H1 (cell line): ENCODE measurements around the gene VPS13C. TPM values are rescaled to one million over a fixed set of nuclear protein-coding genes. Genes with fewer than 3 reads are reported as not detected.

Experiments used
- CTCF ChIA-PET: fragments of 300-600 bp; sonication (Branson Sonifier 250); formaldehyde crosslinking; loops from one replicate; lab custom pipeline; 2021; ENCODE audit not compliant: partially characterized antibody; lab: Charles Lee
- POLR2A ChIA-PET: fragments of 300-600 bp; sonication (Branson Sonifier 250); formaldehyde crosslinking; loops from one replicate; lab custom pipeline; 2021; ENCODE audit warnings: inconsistent platforms; ENCODE audit not compliant: partially characterized antibody; lab: Charles Lee
- DNase-seq, 2 experiments: peaks; one replicate each; pipeline versions ENCODE4 v3.0.0 to v3.0.0-alpha.2; 2010 to 2022; ENCODE audit warnings: low spot score in 2 of 2, low read depth in 1 of 2, mixed read lengths in 1 of 2
- FAIRE-seq: peaks from 2 replicates; lab custom pipeline; 2011; peaks lifted over from hg19 to GRCh38; lab: Jason Lieb, UNC
- H2AFZ ChIP-seq: 2 replicates; pipeline ENCODE4 v1.8.1; 2012; ENCODE audit warnings: low read length, inconsistent platforms
- H2AK5ac ChIP-seq: 2 replicates; pipeline ENCODE4 v1.6.1; 2013; ENCODE audit warnings: low read depth, low read length
- H2BK120ac ChIP-seq: replicated peaks from 2 replicates; pipeline ENCODE3; 2013; ENCODE audit warnings: low read depth, low read length, inconsistent platforms
- H2BK12ac ChIP-seq: 2 replicates; pipeline ENCODE4 v1.6.1; 2013; ENCODE audit warnings: low read depth, low read length
- H2BK15ac ChIP-seq: 2 replicates; pipeline ENCODE4 v1.6.1; 2013; ENCODE audit warnings: low read length
- H2BK20ac ChIP-seq: 2 replicates; pipeline ENCODE4 v1.6.1; 2013; ENCODE audit warnings: low read length
- H2BK5ac ChIP-seq: 2 replicates; pipeline ENCODE4 v1.6.1; 2013; ENCODE audit warnings: low read depth, low read length
- H3K14ac ChIP-seq: 2 replicates; pipeline ENCODE4 v1.6.1; 2013; ENCODE audit warnings: inconsistent platforms; ENCODE audit not compliant: insufficient read length
- H3K18ac ChIP-seq: 2 replicates; pipeline ENCODE4 v1.6.1; 2013; ENCODE audit warnings: low read length; ENCODE audit errors: extremely low read depth
- H3K23ac ChIP-seq: 2 replicates; pipeline ENCODE4 v1.6.1; 2013; ENCODE audit warnings: inconsistent platforms; ENCODE audit not compliant: insufficient read length
- H3K23me2 ChIP-seq: 2 replicates; pipeline ENCODE4 v1.6.1; 2013; ENCODE audit warnings: low read depth, low read length
- H3K27ac ChIP-seq: 2 replicates; pipeline ENCODE4 v1.6.1; 2011; ENCODE audit warnings: low read depth, low read length, inconsistent platforms
- H3K27me3 ChIP-seq, 4 experiments: replicated peaks in 1 of 4; 1 replicate in 1 of 4; 2 replicates in 3 of 4; pipeline versions ENCODE4 v1.6.1 to v1.8.1; 2011 to 2013; ENCODE audit warnings: low read length in 3 of 4, mild to moderate bottlenecking in 3 of 4, inconsistent platforms in 2 of 4, mixed read lengths in 2 of 4, moderate library complexity in 1 of 4; ENCODE audit not compliant: control insufficient read depth in 3 of 4, insufficient read depth in 3 of 4; ENCODE audit errors: extremely low read depth in 1 of 4
- H3K36me3 ChIP-seq, 4 experiments: 2 replicates each; pipeline versions ENCODE4 v1.6.1 to v1.8.1; 2011 to 2013; ENCODE audit warnings: mild to moderate bottlenecking in 4 of 4, low read length in 3 of 4, moderate library complexity in 2 of 4, control low read depth in 1 of 4, inconsistent platforms in 1 of 4; ENCODE audit not compliant: insufficient read depth in 4 of 4, control insufficient read depth in 2 of 4
- H3K4ac ChIP-seq: replicated peaks from 2 replicates; pipeline ENCODE3; 2013; ENCODE audit warnings: low read length, low read depth, mixed read lengths, inconsistent platforms; ENCODE audit not compliant: insufficient read length
- H3K4me1 ChIP-seq, 4 experiments: replicated peaks in 1 of 4; 1 replicate in 1 of 4; 2 replicates in 3 of 4; pipeline versions ENCODE4 v1.6.1 to v1.8.1; 2011 to 2013; ENCODE audit warnings: low read length in 3 of 4, inconsistent platforms in 2 of 4, mixed read lengths in 1 of 4; ENCODE audit not compliant: insufficient read depth in 4 of 4, control insufficient read depth in 3 of 4
- H3K4me2 ChIP-seq, 2 experiments: 2 replicates each; pipeline versions ENCODE4 v1.6.1 to v1.8.1; 2011 to 2013; ENCODE audit warnings: low read depth in 2 of 2, low read length in 2 of 2, control low read depth in 1 of 2, inconsistent platforms in 1 of 2, mild to moderate bottlenecking in 1 of 2; ENCODE audit not compliant: insufficient read depth in 1 of 2
- H3K4me3 ChIP-seq, 4 experiments: fragments of 200-600, 300-600 bp in 1 of 4; sonication (generic), shearing (Covaris generic), sonication (Bioruptor Twin) in 1 of 4; 2 replicates each; pipeline versions ENCODE4 v1.5.1 to v1.8.1; 2011 to 2016; ENCODE audit warnings: low read length in 4 of 4, low read depth in 3 of 4, control low read depth in 2 of 4, inconsistent platforms in 2 of 4, mild to moderate bottlenecking in 2 of 4, mixed read lengths in 1 of 4, moderate library complexity in 1 of 4; ENCODE audit not compliant: insufficient read depth in 2 of 4; ENCODE audit errors: extremely low read depth in 1 of 4
- H3K56ac ChIP-seq: replicated peaks from 2 replicates; pipeline ENCODE3; 2013; ENCODE audit warnings: low read depth, mild to moderate bottlenecking, mixed read lengths, low read length, inconsistent platforms; ENCODE audit not compliant: insufficient read length
- H3K79me1 ChIP-seq: 2 replicates; pipeline ENCODE4 v1.6.1; 2013; ENCODE audit warnings: low read depth, low read length, control low read depth
- H3K79me2 ChIP-seq, 2 experiments: 2 replicates each; pipeline versions ENCODE4 v1.6.1 to v1.8.1; 2012 to 2013; ENCODE audit warnings: low read length in 2 of 2, mild to moderate bottlenecking in 2 of 2, inconsistent platforms in 1 of 2; ENCODE audit not compliant: insufficient read depth in 2 of 2, control insufficient read depth in 1 of 2
- H3K9ac ChIP-seq, 4 experiments: replicated peaks in 1 of 4; 1 replicate in 1 of 4; 2 replicates in 3 of 4; pipeline versions ENCODE4 v1.6.1 to v1.8.1; 2011 to 2013; ENCODE audit warnings: low read depth in 3 of 4, low read length in 3 of 4, control low read depth in 2 of 4, mild to moderate bottlenecking in 2 of 4, moderate library complexity in 2 of 4, inconsistent platforms in 1 of 4; ENCODE audit errors: extremely low read depth in 1 of 4
- H3K9me3 ChIP-seq, 2 experiments: 2 replicates each; pipeline versions ENCODE4 v1.6.1 to v1.8.1; 2012 to 2013; ENCODE audit warnings: mild to moderate bottlenecking in 2 of 2, moderate library complexity in 2 of 2, control low read depth in 1 of 2, inconsistent platforms in 1 of 2, low read depth in 1 of 2, low read length in 1 of 2, mixed read lengths in 1 of 2; ENCODE audit not compliant: insufficient read depth in 2 of 2
- H4K20me1 ChIP-seq, 2 experiments: replicated peaks in 1 of 2; 2 replicates each; pipeline versions ENCODE3 to v1.8.1; 2011 to 2013; ENCODE audit warnings: inconsistent platforms in 2 of 2, low read length in 2 of 2, mild to moderate bottlenecking in 1 of 2; ENCODE audit not compliant: insufficient read depth in 2 of 2, control insufficient read depth in 1 of 2
- H4K5ac ChIP-seq: 2 replicates; pipeline ENCODE4 v1.6.1; 2013; ENCODE audit warnings: low read length, low read depth, mixed read lengths, inconsistent platforms; ENCODE audit not compliant: insufficient read length
- H4K8ac ChIP-seq: 2 replicates; pipeline ENCODE4 v1.8.0; 2013; ENCODE audit warnings: mild to moderate bottlenecking, moderate library complexity, low read length, inconsistent platforms; ENCODE audit not compliant: insufficient read depth; ENCODE audit errors: extremely low read depth
- H4K91ac ChIP-seq: replicated peaks from 2 replicates; pipeline ENCODE3; 2013; ENCODE audit warnings: low read length, mixed read lengths, inconsistent platforms; ENCODE audit not compliant: insufficient read length
- NANOG ChIP-seq: IDR thresholded peaks from 2 replicates; pipeline ENCODE4 v1.6.1; 2011; ENCODE audit warnings: low read length, low read depth, mild to moderate bottlenecking, inconsistent platforms; ENCODE audit not compliant: insufficient read depth, poor library complexity, severe bottlenecking
- SAP30 ChIP-seq: fragments of 300-600 bp; sonication (generic); IDR thresholded peaks from 2 replicates; pipeline ENCODE4 v1.7.1; 2012; ENCODE audit warnings: low read length, moderate library complexity, mild to moderate bottlenecking, inconsistent platforms; ENCODE audit not compliant: insufficient read depth, insufficient replicate concordance
- WGBS, 2 experiments: shearing (Covaris generic) in 1 of 2; methylation state at CpG; one replicate each; pipeline versions ENCODE4 v1.1.6 to v1.1.7; 2013 to 2015; ENCODE audit warnings: low lambda C conversion rate in 2 of 2, mixed read lengths in 2 of 2, inconsistent platforms in 1 of 2, low coverage in 1 of 2, missing lambda C conversion rate in 1 of 2; ENCODE audit not compliant: insufficient replicate concordance in 2 of 2, insufficient coverage in 1 of 2, insufficient read length in 1 of 2; ENCODE audit errors: extremely low coverage in 1 of 2, missing lambda C conversion rate in 1 of 2; 5-methylcytosine and 5-hydroxymethylcytosine counted together
- polyA plus RNA-seq, 7 experiments: library from polyadenylated mRNA; depleted of rRNA in 3 of 7; stranded (reverse) in 5 of 7; unstranded in 2 of 7; fragments of >200 nt in 5 of 7; fragments of 200-250 nt in 2 of 7; gene quantifications; 1 replicate in 5 of 7; 2 replicates in 1 of 7; 4 replicates in 1 of 7; pipeline versions ENCODE4 v1.2.1 to v1.2.3, GENCODE V29; 2011 to 2013; ENCODE audit warnings: missing spikeins in 2 of 7, mixed read lengths in 2 of 7
- total RNA-seq: library from RNA; stranded (reverse); fragmentation: NEBNext Ultra II Directional; extraction: Animal tissue kit (Norgen Biotek cat#: 25700); gene quantifications from 2 replicates; pipeline ENCODE4 v1.2.1, GENCODE V29; 2021

Gene VPS13C
- total and polyA plus RNA-seq, 2 of the 8 experiments (the other 6 are each of a cell fraction or from before 2014, with no cell fraction given) = 4.8 to 18.8 TPM

GRCh38 chr15:61841466-61841865 is 218.8 kb downstream of the VPS13C start:
- Histone ChIP-seq H2AFZ (no peak overlapping the region), H3K4me1 (peaks cover 0 to 3% (median 0%) of the 10 kb centered on the region in 4 experiments; a peak in 1 of 7 replicates), H3K23me2 (no peaks in the 10 kb centered on the region), H3K4ac (no peak overlapping the region), H3K36me3 (no peaks in the 10 kb centered on the region), H3K27me3 (no peaks in the 10 kb centered on the region), H3K4me3 (no peak overlapping the region), H3K56ac (no peak overlapping the region), H4K5ac (no peak overlapping the region), H4K20me1 (no peaks in the 10 kb centered on the region), H2BK12ac (no peak overlapping the region), H2BK20ac (no peak overlapping the region), H4K91ac (no peak overlapping the region), H2BK5ac (no peak overlapping the region), H3K14ac (no peak overlapping the region), H3K23ac (no peak overlapping the region), H3K18ac (no peak overlapping the region), H2BK120ac (no peak overlapping the region), H3K9ac (no peak overlapping the region), H3K4me2 (no peak overlapping the region), H2AK5ac (no peak overlapping the region), H3K27ac (no peak overlapping the region), H3K79me1 (no peaks in the 10 kb centered on the region), H2BK15ac (no peak overlapping the region), H3K9me3 (no peaks in the 10 kb centered on the region), H3K79me2 (no peaks in the 10 kb centered on the region), H4K8ac (no peak overlapping the region)
- WGBS, 2 experiments = 98% methylated on average over 9 of the region's 9 CpGs; no CpG with 5 or more reads in 1 of the 2 experiments
- DNase-seq (no peak), FAIRE-seq (no peak)
- ChIA-PET CTCF (interaction anchor here (0.7 to 1.7 kb wide), 2 partner anchors 10 to 221 kb away, joined by 3 to 4 read pairs; no protein-coding TSS in a partner anchor), POLR2A (no interaction called here)
- TF ChIP-seq SAP30 (no peak), NANOG (no peak)
